ENCODE data around the gene C10orf67. TPM values are rescaled to one million over a fixed set of nuclear protein-coding genes. Genes with fewer than 3 reads are reported as not detected.

Gene C10orf67
- total RNA-seq, 1 experiment from 2014 or later, result not detected

DNA sequence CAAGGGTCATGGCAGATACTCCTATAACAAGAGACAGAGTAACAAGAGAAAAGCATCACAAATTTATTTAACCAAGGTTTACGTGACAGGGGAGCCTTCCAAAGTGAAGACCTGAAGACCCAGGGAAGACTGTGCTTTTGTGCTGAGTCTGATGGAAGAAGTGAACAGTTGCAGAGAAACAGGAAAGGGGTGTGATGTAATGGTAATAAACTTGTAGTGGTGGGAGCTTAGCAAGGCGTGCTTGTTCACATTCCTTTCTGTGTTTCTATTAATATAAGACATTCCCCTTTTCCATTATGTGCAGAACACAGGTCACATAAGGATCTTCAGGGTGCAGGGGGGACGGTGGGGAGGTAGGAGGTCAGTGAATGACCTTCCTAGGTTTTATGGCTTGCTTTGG lies 25.5 kb upstream of the C10orf67 start:
- no peaks in the 10 kb centered on the region for H3K9me2 ChIP-seq (ENCODE audit: insufficient read depth)
- H3K79me2 ChIP-seq (ENCODE audit: insufficient read depth, low read length), result no peaks in the 10 kb centered on the region
- ATAC-seq, result no peak
- no peak overlapping the region for H3K4me2 ChIP-seq (ENCODE audit: low read length)
- no peak overlapping the region for H2AFZ ChIP-seq (ENCODE audit: low read depth, low read length, poor library complexity, severe bottlenecking)
- CTCF ChIA-PET, result no interaction called here
- H3K9ac ChIP-seq (ENCODE audit: low read length), result no peak overlapping the region
- DNase-seq (ENCODE audit: low read depth, low spot score), result no peak
- no peaks in the 10 kb centered on the region for H4K20me1 ChIP-seq (ENCODE audit: insufficient read depth)
- no peaks in the 10 kb centered on the region for H3K27me3 ChIP-seq (ENCODE audit: insufficient read depth, low read length)
- BruUV-seq (replicated peaks), result no TSS peak
- no peak overlapping the region for H3K27ac ChIP-seq (ENCODE audit: low read depth, low read length)
- TF ChIP-seq, protein P1, sequence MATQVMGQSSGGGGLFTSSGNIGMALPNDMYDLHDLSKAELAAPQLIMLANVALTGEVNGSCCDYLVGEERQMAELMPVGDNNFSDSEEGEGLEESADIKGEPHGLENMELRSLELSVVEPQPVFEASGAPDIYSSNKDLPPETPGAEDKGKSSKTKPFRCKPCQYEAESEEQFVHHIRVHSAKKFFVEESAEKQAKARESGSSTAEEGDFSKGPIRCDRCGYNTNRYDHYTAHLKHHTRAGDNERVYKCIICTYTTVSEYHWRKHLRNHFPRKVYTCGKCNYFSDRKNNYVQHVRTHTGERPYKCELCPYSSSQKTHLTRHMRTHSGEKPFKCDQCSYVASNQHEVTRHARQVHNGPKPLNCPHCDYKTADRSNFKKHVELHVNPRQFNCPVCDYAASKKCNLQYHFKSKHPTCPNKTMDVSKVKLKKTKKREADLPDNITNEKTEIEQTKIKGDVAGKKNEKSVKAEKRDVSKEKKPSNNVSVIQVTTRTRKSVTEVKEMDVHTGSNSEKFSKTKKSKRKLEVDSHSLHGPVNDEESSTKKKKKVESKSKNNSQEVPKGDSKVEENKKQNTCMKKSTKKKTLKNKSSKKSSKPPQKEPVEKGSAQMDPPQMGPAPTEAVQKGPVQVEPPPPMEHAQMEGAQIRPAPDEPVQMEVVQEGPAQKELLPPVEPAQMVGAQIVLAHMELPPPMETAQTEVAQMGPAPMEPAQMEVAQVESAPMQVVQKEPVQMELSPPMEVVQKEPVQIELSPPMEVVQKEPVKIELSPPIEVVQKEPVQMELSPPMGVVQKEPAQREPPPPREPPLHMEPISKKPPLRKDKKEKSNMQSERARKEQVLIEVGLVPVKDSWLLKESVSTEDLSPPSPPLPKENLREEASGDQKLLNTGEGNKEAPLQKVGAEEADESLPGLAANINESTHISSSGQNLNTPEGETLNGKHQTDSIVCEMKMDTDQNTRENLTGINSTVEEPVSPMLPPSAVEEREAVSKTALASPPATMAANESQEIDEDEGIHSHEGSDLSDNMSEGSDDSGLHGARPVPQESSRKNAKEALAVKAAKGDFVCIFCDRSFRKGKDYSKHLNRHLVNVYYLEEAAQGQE (IDR thresholded peaks at IDR 0.05; ENCODE audit: low read depth), result no peak
- TF ChIP-seq, protein P2, sequence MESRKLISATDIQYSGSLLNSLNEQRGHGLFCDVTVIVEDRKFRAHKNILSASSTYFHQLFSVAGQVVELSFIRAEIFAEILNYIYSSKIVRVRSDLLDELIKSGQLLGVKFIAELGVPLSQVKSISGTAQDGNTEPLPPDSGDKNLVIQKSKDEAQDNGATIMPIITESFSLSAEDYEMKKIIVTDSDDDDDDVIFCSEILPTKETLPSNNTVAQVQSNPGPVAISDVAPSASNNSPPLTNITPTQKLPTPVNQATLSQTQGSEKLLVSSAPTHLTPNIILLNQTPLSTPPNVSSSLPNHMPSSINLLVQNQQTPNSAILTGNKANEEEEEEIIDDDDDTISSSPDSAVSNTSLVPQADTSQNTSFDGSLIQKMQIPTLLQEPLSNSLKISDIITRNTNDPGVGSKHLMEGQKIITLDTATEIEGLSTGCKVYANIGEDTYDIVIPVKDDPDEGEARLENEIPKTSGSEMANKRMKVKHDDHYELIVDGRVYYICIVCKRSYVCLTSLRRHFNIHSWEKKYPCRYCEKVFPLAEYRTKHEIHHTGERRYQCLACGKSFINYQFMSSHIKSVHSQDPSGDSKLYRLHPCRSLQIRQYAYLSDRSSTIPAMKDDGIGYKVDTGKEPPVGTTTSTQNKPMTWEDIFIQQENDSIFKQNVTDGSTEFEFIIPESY (IDR thresholded peaks at IDR 0.05; ENCODE audit: extremely low read depth, insufficient replicate concordance, low read length), result no peak
- no peak for TF ChIP-seq ZNF274 (IDR thresholded peaks at IDR 0.05; ENCODE audit: low read depth, low read length)
- TF ChIP-seq, protein P3, sequence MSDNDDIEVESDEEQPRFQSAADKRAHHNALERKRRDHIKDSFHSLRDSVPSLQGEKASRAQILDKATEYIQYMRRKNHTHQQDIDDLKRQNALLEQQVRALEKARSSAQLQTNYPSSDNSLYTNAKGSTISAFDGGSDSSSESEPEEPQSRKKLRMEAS (IDR thresholded peaks at IDR 0.05), result no peak
- TF ChIP-seq EZH2phosphoT487 (IDR thresholded peaks at IDR 0.05; ENCODE audit: borderline replicate concordance), result no peak
- TF ChIP-seq SIN3A (IDR thresholded peaks at IDR 0.05; ENCODE audit: low read depth), result no peak
- TF ChIP-seq, protein P4, sequence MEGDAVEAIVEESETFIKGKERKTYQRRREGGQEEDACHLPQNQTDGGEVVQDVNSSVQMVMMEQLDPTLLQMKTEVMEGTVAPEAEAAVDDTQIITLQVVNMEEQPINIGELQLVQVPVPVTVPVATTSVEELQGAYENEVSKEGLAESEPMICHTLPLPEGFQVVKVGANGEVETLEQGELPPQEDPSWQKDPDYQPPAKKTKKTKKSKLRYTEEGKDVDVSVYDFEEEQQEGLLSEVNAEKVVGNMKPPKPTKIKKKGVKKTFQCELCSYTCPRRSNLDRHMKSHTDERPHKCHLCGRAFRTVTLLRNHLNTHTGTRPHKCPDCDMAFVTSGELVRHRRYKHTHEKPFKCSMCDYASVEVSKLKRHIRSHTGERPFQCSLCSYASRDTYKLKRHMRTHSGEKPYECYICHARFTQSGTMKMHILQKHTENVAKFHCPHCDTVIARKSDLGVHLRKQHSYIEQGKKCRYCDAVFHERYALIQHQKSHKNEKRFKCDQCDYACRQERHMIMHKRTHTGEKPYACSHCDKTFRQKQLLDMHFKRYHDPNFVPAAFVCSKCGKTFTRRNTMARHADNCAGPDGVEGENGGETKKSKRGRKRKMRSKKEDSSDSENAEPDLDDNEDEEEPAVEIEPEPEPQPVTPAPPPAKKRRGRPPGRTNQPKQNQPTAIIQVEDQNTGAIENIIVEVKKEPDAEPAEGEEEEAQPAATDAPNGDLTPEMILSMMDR (IDR thresholded peaks at IDR 0.05 in 2 of 3, conservative IDR thresholded peaks at IDR 0.05 in 1 of 3; ENCODE audit: borderline replicate concordance in 1 of 3, insufficient read depth in 1 of 3, low read depth in 2 of 3, low read length in 2 of 3), result no peak
- no peak for TF ChIP-seq ELF1 (IDR thresholded peaks at IDR 0.05; ENCODE audit: borderline replicate concordance, low read depth)
- no peak for TF ChIP-seq YY1 (IDR thresholded peaks at IDR 0.05; ENCODE audit: extremely low read depth, insufficient replicate concordance, low read depth, low read length)
- TF ChIP-seq CBX3 (IDR thresholded peaks at IDR 0.05; ENCODE audit: low read depth), result no peak
- no peak for TF ChIP-seq FOSL1 (IDR thresholded peaks at IDR 0.05; ENCODE audit: low read depth)
- TF ChIP-seq, protein P5, sequence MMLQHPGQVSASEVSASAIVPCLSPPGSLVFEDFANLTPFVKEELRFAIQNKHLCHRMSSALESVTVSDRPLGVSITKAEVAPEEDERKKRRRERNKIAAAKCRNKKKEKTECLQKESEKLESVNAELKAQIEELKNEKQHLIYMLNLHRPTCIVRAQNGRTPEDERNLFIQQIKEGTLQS (IDR thresholded peaks at IDR 0.05), result no peak
- no peak for TF ChIP-seq SP1 (IDR thresholded peaks at IDR 0.05; ENCODE audit: low read depth)
- no peak for TF ChIP-seq ZFX (IDR thresholded peaks at IDR 0.05)
- TF ChIP-seq EZH2 (IDR thresholded peaks at IDR 0.05), result no peak
- no peak for TF ChIP-seq CEBPB (IDR thresholded peaks at IDR 0.05; ENCODE audit: low read depth)
- no peak for TF ChIP-seq TCF7L2 (IDR thresholded peaks at IDR 0.05; ENCODE audit: borderline replicate concordance, extremely low read depth, insufficient read depth, insufficient read length)
- TF ChIP-seq POLR2AphosphoS5 (IDR thresholded peaks at IDR 0.05; ENCODE audit: low read depth, low read length), result no peak
- no peaks in the 10 kb centered on the region for H3K36me3 ChIP-seq (ENCODE audit: control insufficient read depth in 1 of 2, insufficient read depth in 2 of 2, low read length in 2 of 2)
- no peaks in the 10 kb centered on the region for H3K9me3 ChIP-seq (ENCODE audit: control insufficient read depth in 1 of 2, insufficient read depth in 1 of 2, low read depth in 1 of 2, low read length in 2 of 2)
- intact Hi-C loops (cut with micrococcal nuclease), result no loop called here
- no peak overlapping the region for H3K4me3 ChIP-seq (replicated peaks in 1 of 2; ENCODE audit: low read depth in 1 of 2, low read length in 2 of 2)
- POLR2A ChIA-PET, result no interaction called here
- RAD21 ChIA-PET (ENCODE audit: low non-redundant PET in 1 of 2, low total read pairs in 2 of 2, uncharacterized antibody in 2 of 2, unreplicated experiment in 2 of 2), result interaction anchor here in 1 of 2 experiments (0.6 kb wide), 1 partner anchor 45 kb away, joined by 5 read pairs; no protein-coding TSS in a partner anchor
- no peaks in the 10 kb centered on the region for H3K4me1 ChIP-seq (ENCODE audit: control insufficient read depth in 1 of 2, insufficient read depth in 2 of 2, low read length in 2 of 2)

Data from HCT116 (cell line).